ENCODE data around the gene RAB17. TPM values are rescaled to one million over a fixed set of nuclear protein-coding genes. Genes with fewer than 3 reads are reported as not detected.

Gene RAB17
- total and polyA plus RNA-seq, 2 experiments from 2014 or later: 58.3 to 99.1 TPM

- Histone ChIP-seq H3K79me2 (no peaks in the 10 kb centered on the region), H3K27ac (no peak overlapping the region), H3K36me3 (replicated peaks; ENCODE audit: insufficient read depth, low read depth) (no peaks in the 10 kb centered on the region), H3K27me3 (no peaks in the 10 kb centered on the region), H3K4me3 (no peak overlapping the region), H3K9me3 (ENCODE audit: low read depth) (no peaks in the 10 kb centered on the region), H3K4me1 (ENCODE audit: insufficient read depth) (peaks cover 5% of the 10 kb centered on the region), H4K20me1 (ENCODE audit: insufficient read depth, poor library complexity, severe bottlenecking) (no peaks in the 10 kb centered on the region), H3K4me2 (no peak overlapping the region), H2AFZ (no peak overlapping the region), H3K9me2 (replicated peaks; ENCODE audit: insufficient read depth) (no peaks in the 10 kb centered on the region)
- TF ChIP-seq EZH2phosphoT487 (IDR thresholded peaks at IDR 0.05; ENCODE audit: low read depth, severe bottlenecking, unreplicated experiment): no peak
- TF ChIP-seq EZH2 (IDR thresholded peaks at IDR 0.05; ENCODE audit: borderline replicate concordance): no peak
- no peak for TF ChIP-seq CTCF (IDR thresholded peaks at IDR 0.05; ENCODE audit: poor library complexity)
- DNase-seq (ENCODE audit: low spot score): no peak
- WGBS (ENCODE audit: low lambda C conversion rate, missing lambda C conversion rate): 93% methylated on average over 26 of the region's 26 CpGs
Observed at GRCh38 chr2:237577956-237578870, 12.3 kb downstream of the RAB17 start.

GRCh38 chr2:237577458-237577857 lies 13.1 kb downstream of the RAB17 start:
- Histone ChIP-seq H3K27ac (no peak overlapping the region), H3K4me1 (ENCODE audit: insufficient read depth) (peaks cover 12% of the 10 kb centered on the region), H2AFZ (no peak overlapping the region), H3K4me3 (no peak overlapping the region), H3K79me2 (no peaks in the 10 kb centered on the region), H3K4me2 (no peak overlapping the region), H4K20me1 (ENCODE audit: insufficient read depth, poor library complexity, severe bottlenecking) (no peaks in the 10 kb centered on the region), H3K27me3 (no peaks in the 10 kb centered on the region), H3K36me3 (replicated peaks; ENCODE audit: insufficient read depth, low read depth) (no peaks in the 10 kb centered on the region), H3K9me2 (replicated peaks; ENCODE audit: insufficient read depth) (no peaks in the 10 kb centered on the region), H3K9me3 (ENCODE audit: low read depth) (no peaks in the 10 kb centered on the region)
- no peak for DNase-seq (ENCODE audit: low spot score)
- 85% methylated on average over 10 of the region's 10 CpGs for WGBS (ENCODE audit: low lambda C conversion rate, missing lambda C conversion rate)
- TF ChIP-seq EZH2phosphoT487 (IDR thresholded peaks at IDR 0.05; ENCODE audit: low read depth, severe bottlenecking, unreplicated experiment) (no peak), CTCF (IDR thresholded peaks at IDR 0.05; ENCODE audit: poor library complexity) (no peak), EZH2 (IDR thresholded peaks at IDR 0.05; ENCODE audit: borderline replicate concordance) (no peak)

DNA sequence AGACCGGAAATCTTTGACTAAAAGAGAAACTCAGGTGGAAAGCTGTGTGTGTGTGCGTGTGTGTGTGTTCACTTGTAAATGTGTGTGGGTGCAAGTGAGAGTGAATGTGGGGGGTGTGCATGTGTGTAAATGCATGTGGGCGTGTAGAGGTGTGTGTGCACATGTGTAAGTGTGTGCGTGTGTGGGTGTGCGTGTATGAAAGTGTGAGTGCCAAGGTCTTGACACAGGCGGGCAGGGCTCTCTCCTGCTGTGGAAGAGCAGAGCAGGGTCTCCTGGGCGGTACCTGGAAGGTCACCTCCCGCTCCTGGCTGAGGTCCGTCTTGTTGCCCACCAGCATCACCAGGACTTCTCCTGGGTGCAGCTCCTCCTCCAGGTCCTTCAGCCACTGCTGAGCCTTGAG lies 13.6 kb downstream of the RAB17 start:
- DNase-seq (ENCODE audit: low spot score): no peak
- Histone ChIP-seq H4K20me1 (ENCODE audit: insufficient read depth, poor library complexity, severe bottlenecking) (no peaks in the 10 kb centered on the region), H3K36me3 (replicated peaks; ENCODE audit: insufficient read depth, low read depth) (no peaks in the 10 kb centered on the region), H3K79me2 (no peaks in the 10 kb centered on the region), H3K9me3 (ENCODE audit: low read depth) (no peaks in the 10 kb centered on the region), H3K4me3 (no peak overlapping the region), H3K27me3 (no peaks in the 10 kb centered on the region), H3K27ac (no peak overlapping the region), H2AFZ (no peak overlapping the region), H3K4me1 (ENCODE audit: insufficient read depth) (peaks cover 12% of the 10 kb centered on the region), H3K4me2 (no peak overlapping the region), H3K9me2 (replicated peaks; ENCODE audit: insufficient read depth) (no peaks in the 10 kb centered on the region)
- TF ChIP-seq EZH2 (IDR thresholded peaks at IDR 0.05; ENCODE audit: borderline replicate concordance): no peak
- 97% methylated on average over 9 of the region's 9 CpGs for WGBS (ENCODE audit: low lambda C conversion rate, missing lambda C conversion rate)

Data from hepatocyte (in vitro differentiated cells).